NCI-H82 treated with DMSO at 0.1 percent for 48 hours (cell line): ENCODE measurements around the gene ZFAND2B.
"Not testable (repeated sequence)": the region's sequence is repeated elsewhere in the genome, so short reads cannot be mapped to it uniquely, and the experiment has no call there.

Experiments
- DNase-seq: peaks from one replicate; lab custom pipeline; 2025; ENCODE audit not compliant: unreplicated experiment; lab: John Stamatoyannopoulos, UW

ZFAND2B gene

GRCh38 chr2:219175928-219176817, 30.4 kb upstream of the ZFAND2B start:
- no peak for DNase-seq

- peak; percentile 57 for DNase-seq
Observed at GRCh38 chr2:219176818-219177551, 29.6 kb upstream of the ZFAND2B start, which contains the start of gene CNPPD1. CNPPD1 (minus strand) TSS chr2:219176925; CDS start chr2:219176828, 97 bp downstream.

DNA sequence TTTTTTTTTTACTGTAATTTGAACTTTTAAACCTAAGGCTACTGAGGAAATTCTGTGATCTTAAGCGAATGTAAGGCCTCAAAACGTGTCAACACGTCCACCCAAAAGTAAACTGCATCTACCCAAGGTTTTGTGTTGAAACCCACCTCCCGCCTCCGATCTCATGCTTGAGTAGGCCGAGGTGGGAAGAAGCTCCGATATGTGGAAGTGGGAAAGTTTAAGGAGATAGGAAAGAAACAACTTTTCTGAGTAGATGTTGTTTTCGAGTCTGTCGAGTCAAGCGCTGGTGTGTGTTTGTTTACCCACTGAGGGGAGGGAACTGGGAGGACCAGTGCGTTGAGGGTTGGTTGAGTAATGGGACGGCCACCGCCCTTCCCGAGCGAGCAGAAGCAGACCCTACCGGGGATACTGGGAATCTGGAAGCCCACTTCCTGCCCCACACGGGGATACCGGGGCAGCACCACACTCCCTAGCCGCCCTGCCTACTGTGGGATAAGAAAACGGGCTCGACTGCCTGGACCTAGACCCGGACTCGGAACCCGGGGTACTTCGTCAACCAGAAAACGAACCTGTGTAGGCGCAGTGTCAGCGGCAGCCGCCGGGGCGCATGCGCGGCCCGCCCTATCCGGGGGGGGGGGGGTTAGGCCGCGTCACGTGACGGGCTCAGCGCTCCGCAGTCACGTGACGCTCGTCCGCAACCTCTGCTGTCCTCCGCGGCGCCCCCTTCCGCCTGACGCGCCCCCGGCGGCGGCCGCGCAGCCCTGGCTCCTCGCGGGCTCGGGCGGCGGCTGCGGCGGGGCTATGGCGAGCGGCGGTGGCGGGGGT, 28.8 kb upstream of the ZFAND2B start, which contains the start of gene RETREG2:
Gene RETREG2 (plus strand): TSS at position 724 of the 825 bp plus-strand sequence. CDS start 78 bp downstream, at position 802.
- DNase-seq, result peak; percentile 77

DNA sequence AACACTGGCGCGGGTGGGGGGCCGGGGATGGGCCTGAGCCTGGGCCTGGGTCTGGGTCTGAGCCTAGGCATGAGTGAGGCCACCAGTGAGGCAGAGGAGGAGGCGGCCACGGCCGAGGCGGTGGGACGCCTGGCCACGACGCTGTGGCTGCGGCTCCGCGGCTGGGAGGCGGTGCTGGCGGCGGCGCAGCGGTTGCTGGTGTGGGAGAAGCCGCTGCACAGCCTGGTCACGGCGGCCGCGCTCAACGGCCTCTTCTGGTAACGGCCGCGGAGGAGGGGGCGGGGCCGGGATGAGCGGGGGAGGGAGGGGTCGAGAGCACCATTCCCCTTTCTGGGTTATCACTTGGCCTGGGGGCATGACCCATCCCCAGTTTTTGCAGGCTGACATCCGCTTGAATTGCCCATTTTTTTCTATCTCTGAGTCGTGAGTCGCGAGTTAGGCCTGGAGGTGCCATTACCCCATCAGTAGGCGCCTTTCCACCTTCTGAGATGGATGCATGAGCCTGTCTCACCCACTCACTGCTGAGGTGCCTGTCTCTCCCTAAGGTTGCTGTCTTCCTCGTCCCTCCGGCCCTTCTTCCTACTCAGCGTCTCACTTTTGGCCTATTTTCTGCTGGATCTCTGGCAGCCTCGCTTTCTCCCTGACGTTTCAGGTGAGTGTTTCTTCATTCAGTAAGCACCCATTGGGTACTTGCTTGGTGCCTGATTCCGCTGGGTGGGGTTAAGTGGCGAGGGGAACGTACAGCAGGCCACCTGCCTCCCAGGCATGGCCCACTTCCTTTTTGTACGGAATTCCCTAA, 28.0 kb upstream of the ZFAND2B start:
- no peak for DNase-seq

DNA sequence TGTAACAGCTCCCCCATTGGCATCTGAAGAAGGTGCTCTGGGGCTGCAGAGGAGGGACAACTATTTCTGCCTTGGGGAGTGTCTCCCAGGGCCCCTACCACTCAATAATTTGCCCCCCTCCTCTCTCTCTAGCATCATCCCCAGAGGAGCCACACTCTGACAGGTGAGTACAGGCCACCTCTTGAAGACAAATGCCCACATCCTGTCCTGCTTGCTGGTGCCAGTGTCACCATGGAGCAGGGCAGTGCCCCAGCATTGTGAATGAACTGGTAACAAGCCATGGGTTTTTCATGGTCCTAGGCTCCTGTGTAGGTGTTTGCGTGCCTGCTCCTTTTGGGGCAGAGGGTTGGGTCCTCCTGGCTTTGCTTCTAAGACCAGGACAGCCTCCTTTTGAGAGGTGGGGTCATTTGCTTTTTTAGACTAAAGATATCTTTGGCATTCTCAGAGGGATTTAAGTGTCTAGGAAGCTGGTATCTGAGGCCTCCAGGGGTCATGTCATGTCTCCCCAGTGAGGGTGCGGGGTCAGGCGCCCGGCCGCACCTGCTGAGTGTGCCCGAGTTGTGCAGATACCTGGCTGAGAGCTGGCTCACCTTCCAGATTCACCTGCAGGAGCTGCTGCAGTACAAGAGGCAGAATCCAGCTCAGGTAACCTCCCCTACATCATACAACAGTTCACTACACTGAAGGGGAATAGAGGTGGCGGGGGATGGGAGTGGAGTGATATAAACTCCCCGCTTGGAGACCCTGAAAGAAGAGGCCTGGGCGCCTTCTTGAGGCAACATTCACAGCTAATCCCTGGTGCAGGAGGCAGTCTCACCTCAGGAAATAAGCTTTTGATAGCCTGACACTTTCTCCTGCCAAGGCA, 26.7 kb upstream of the ZFAND2B start:
- no peak for DNase-seq

DNA sequence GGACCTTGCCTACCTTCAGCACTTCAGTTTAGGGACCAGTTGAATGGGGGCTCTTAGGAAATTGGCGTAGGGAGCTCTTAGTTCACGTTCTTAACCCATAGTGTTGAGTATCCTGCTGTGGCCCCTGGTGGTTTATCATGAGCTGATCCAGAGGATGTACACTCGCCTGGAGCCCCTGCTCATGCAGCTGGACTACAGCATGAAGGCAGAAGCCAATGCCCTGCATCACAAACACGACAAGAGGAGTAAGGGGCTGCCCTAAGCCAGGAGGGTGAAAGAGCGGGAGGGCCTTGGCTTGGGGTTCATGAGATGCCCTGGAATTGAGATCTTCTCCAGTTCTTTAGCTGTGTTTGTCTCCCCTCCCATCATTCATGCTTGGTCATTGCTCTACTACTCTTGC, 25.6 kb upstream of the ZFAND2B start:
- no peak for DNase-seq

DNA sequence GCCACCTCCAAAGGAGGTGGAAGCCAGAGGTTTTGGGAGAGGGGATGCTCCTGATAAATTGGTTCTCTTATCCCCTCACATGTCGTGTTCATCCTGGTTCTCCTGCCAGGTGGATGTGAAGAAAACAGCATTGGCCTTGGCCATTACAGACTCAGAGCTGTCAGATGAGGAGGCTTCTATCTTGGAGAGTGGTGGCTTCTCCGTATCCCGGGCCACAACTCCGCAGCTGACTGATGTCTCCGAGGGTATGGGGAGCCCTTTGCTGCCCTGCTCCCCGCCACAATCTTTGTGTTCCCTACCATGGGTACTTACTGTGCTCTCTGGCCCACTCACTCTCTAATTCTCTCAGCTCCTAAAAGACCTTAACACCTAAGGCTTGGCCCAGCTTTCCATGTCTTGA, 25.1 kb upstream of the ZFAND2B start:
- DNase-seq, result no peak

GRCh38 chr2:219182331-219183150, 24.0 kb upstream of the ZFAND2B start:
- no peak for DNase-seq

DNA sequence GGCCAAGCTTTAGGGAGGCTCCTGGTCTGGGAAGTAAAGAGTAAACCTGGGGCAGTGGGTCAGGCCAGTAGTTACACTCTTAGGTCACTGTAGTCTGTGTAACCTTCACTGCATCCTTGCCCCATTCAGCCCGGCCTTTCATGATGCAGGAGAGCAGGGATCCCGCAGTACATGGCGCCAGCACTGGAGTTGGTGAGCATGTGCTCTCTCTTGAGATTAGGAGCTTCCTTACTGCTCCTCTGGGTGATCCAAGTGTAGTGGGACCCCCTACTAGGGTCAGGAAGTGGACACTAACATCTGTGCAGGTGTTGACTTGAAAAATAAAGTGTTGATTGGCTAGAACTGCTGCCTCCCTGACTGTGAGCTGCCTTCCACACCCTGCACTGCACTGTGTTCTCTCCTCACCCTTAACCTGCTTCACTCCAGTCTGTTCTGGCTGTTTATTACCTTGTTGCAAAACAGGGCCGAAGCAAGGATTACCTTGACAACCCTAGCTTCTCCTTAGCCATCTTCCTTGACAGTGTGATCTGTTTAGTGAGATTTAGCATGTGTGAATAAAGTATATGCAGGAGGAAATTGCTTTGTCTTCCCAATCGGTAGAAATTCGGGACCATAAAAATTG, 23.3 kb upstream of the ZFAND2B start:
- no peak for DNase-seq

DNA sequence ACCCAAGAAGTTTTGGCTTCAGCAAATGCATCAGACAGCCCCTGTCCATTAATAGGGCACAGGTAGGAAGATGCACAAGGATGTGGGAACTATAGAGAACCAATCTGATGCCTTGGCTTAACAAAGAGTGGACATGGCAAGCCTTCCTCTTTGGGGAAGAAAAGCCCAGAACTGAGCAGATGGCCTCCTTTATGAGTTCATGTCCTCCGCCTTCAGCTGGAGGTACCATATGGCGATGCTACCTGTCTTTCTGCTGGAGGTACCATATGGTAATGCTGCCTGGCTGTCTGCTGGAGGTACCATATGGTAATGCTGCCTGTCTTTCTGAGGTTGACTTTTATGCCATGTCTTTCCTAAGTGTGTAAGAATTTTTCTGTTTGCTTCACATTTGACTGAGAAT, 22.5 kb upstream of the ZFAND2B start:
- DNase-seq, result peak; percentile 73

DNA sequence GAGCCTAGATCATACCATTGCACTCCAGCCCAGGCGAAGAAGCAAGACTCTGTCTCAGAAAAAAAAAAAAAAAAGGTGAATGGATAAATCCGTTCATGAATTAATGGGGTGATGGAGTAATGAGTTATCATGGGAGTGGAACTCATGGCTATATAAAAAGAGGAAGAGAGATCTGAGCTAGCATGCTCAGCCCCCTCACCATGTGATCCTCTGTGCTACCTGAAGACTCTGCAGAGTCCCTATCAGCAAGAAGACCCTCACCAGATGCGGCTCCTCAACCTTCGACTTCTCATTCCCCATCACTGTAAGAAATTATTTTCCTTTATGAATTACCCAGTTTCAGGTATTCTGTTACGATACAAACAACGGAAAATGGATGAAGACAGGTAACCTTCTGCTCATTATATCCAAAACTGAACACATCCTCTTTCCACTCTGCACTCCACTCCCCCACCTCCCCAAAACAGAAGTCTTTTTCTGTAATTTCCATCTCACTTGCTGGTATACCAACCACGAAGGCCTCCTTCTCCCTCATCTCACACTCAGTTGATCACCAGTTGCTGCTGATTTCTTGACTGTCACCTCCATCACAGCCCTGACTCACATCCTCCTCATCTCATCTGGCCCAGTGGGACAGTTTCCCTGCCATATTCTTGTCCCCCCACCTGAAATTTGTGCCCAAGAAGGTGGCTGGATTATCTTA, 19.7 kb upstream of the ZFAND2B start:
- DNase-seq, result no peak

DNA sequence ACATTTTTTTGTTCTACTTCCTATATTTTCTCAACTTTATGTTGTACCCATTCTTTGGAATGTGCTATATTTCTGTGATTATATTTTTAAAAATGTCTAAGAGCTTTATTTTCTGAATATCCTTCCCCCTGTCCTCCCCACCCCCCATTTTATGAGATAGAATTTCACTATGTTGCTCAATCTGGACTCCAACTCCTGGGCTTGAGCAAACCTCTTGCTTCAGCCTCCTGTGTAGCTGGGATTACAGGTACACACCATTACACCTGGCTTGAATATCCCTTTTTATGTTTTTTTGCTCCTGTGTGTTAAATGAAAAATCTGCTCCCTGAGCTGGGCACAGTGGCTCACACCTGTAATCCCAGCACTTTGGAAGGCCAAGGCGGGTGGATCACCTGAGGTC, 9.2 kb upstream of the ZFAND2B start:
- no peak for DNase-seq

DNA sequence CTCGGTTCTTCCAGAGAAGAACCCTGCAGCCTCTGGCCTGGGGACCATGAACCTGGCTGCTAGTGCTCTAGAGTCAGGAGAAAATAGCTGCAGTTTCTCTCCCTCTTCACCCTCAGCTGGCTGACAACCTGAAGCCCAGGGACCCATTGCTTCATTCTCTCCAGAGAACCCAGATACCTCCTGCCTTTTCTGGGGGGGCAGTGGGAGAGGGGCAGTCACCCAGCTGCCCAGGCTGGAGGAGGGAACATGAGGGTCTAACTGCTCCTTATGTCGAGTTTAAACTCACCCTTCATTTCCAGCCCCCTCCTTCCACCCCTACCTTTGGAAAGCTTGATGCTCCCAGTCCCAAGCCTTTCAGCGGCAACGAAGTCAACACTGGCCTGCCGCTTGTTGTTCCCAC, 7.6 kb upstream of the ZFAND2B start:
- no peak for DNase-seq

DNA sequence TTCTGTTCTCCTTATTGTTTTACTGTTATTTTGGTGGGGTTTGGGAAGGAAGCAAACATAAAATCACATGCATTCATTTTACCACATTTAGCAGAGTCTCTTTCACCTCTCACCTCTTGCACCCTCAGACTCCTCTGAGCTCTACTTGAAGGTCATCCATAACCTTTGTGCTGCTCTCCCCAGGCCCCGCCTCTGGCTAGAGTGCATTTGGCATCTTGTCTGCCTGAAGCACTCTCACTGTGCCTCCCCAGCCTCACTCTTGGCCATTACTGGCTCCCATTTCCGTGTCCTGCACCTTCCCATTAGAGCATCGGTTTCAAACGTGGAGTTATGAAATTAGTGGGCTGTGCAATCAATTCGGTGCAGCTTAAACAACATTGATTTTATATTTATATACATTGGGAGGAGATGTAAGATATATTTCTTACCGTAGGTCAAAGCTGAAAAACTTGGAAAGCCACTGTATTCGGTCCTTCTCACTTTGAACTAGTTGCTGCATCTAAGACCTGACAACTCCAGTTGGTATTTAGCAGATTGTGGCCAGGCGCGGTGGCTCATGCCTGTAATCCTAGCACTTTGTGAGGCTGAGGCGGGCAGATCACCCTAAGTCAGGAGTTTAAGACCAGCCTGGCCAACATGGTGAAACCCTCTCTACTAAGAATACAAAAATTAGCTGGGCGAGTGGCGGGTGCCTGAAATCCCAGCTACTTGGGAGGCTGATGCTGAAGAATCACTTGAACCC, 6.9 kb upstream of the ZFAND2B start:
- no peak for DNase-seq

GRCh38 chr2:219200502-219201326, 5.9 kb upstream of the ZFAND2B start:
- not testable (repeated sequence) for DNase-seq

GRCh38 chr2:219201331-219201730, 5.3 kb upstream of the ZFAND2B start:
- DNase-seq, result not testable (repeated sequence)
